T-helper 9 cell (primary cell): ENCODE data around the gene LIFR.
"Not testable (repeated sequence)": the region's sequence is repeated elsewhere in the genome, so short reads cannot be mapped to it uniquely, and the experiment has no call there.

ENCODE experiments used
- DNase-seq: peaks from one replicate; pipeline ENCODE4 v3.0.0-alpha.2; 2020

Gene LIFR

DNA sequence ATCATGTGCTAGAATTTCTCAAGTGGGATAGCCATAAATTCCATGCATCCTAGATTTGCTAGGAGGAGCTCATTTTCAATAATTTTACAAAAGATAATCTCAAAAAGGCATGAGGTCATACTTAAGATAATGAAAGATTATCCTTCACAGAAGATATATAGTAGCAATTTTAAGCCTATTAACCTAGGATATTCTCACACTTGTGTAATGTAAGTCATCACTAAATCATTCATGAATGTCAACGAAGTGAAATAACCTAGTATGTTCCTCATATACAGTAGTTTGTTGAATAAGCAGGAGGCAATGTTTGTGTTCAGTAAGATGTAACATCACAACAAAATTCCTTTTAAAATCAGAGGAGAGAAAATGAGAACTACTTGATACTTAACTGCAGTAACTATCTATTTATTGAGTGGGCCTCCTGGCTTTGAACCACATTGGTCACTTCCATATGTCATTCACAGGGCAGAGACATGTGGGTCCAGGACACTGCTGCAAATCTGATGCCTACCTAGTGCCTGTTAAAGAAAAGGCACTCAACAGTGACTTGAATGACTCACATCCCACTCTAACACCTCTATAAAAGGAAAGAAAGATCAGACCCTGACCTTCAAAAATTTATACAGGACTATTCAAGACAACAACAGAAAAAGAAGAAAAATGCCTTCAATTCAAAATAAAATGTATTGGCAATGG, 8.2 kb downstream of the LIFR start:
- DNase-seq, result no peak

DNA sequence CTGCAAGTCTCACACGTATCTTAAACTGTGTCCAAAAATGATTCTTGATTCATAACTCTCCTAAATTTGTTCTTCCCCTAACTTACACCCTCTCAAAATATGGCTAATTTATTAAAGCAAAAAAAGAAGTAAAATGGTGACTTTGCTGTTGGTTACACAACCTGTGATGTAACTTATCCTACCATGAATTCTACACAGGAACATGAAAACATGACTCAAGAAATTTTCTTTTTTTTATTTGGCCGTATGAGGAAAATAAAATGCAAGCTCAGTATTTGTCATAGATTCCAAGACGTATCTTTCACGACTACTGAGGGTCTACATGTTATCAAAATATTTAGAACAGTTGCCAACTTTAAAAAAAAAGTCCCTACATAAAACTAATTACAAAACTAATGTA, 9.2 kb downstream of the LIFR start:
- DNase-seq, result no peak

DNA sequence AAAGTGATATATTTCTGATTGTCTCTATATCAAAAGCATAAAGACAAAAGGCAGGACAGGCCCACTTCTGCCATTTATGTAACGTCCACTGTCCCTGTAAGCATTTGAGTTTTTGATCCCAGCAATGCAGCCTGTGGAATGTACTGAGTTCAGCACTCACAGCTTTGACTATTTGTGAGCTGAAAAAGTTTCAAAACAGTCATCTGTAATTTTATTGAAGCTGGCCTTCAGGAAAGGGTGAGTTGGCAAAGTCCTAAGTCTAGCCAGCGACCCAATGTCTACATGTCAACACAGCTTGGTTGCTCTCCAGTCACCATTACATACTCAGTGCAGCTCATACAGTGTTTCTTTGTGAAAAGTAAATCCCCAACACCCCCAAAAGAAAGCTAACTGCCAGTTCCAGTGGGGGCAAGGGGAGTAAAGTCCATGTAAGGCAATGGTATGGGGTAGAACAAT, 9.7 kb downstream of the LIFR start:
- DNase-seq, result no peak

DNA sequence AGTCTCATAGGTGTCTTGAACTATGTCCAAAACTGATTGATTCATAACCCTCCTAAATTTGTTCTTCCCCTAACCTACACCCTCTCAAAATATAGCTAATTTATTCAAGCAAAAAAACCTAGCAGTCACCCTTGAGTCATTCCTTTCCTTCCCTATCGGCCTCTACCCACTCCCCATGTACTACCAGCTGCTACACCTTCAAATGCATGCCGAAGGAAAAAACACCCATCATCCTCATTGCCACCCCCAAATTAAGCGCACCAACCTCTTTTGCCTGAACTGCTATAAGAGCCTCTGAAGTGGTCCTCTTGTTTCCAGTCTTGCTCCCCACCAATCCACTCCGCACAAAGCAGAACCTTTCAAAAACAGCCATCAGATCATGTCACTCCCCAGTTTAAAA, 12.6 kb downstream of the LIFR start:
- DNase-seq, result no peak

DNA sequence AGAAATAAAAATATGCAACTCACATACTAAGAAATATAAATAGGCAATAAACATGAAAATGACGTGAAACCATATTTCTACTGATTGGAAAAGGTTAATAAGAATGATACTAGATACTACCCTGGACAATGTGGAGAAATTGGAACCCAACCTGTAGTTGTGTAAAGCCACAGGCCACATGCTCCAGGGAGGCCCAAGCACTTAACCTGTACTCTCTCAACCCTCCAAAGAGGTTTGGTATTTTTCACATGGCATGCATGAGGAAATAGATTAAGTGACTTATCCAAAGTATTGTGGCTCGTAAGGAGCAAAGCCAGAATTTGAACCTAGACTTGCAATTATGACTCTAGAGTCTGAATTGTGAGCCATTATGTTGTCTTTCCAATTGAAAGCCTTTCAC, 13.4 kb downstream of the LIFR start:
- DNase-seq, result no peak

DNA sequence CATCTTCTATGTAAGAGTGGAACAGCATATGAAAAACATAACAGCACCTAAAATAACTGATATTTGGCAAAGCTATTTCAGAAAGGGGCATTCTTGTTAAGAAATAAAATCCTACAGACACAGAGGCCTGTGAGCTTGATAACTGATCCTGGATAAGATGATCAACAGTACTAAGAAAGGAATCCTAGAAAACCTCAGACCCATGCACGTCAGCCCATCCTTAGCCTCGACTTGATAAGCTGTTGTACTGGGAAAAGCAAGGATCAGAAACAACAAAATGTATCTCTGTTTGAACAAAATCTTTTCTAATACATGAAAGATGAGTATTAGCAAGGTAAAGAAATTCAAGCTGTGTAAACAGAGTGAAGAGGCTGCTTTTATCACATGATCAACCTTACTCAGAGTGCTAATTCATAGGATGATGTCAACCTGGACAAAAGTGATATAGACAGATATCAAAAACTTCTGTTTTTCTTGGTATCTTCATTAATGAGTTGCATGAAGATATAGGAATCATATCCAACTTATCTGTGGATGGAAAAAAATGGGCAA, 15.2 kb downstream of the LIFR start:
- no peak for DNase-seq

DNA sequence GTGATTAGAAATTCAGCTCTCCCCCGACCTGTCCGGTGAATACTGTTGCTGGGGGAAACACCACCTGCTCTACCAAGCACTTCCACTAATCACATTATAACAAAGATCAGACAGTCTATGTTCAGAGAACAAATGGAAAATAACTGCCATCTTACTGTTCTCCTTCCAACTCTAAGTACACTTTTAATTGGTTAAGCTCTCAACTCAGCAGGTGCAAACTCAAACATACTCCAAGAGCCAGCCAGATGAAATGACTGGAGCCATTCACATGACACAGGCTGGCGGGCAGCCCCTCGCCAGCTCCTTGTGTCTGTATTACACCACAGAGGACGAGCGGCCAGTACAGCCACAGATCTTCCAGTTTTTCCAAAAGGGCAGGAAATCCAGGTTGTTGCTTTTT, 16.1 kb downstream of the LIFR start:
- no peak for DNase-seq

DNA sequence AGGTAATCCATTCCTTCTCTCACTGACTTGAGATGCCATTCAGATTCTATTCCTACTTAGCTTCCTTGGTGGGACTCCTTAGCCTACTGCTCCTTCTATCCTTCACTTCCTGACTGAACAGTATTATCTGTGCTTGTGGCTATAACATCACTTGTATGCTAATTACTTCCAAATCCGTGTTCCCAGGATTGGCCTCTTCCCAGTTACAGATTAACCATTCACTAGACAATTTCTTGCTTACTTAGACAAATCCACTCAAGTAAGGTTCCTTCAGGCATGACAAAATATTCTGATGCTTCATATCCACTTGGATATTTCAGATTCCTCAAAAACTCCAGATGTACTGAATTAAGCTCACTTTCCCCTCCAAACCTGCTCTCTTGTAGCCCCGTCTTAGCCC, 18.3 kb downstream of the LIFR start:
- DNase-seq, result no peak

DNA sequence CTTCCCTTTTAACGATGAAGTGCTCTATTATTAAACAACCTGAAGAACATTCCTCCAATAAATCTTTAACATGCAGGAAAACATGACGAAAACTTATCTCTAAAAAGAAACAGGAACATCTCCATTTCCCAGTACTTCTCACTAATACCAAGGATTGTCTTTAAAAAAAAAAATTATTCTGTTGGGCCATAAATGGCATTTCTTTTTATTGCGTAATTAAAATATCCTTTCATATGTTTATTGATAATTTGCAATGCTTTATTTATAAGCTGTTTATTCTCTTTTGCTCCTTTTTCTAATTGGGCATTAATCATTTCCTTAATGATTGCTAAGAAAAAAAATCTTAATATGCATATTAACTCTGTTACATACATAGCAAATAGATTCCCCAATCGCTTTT, 18.9 kb downstream of the LIFR start:
- DNase-seq, result no peak

DNA sequence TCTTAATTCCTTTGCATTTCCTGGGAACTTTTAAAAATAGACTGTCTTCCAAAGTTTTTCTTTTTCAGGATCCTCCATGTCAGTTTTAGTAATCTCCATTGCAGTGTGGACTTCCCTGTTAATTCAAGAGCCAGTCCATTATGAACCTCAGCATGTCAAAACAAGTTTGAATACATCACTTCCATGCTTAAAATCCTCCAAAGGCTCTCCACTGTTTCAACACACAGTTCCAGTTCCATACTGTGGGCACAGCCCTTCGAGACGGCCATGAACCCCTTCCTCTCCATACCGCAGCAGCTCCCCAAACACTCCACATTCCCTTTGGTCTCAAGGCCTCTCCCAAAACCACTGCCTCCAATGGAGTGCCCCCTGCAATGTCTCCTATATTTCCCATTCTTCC, 19.5 kb downstream of the LIFR start:
- DNase-seq, result no peak

DNA sequence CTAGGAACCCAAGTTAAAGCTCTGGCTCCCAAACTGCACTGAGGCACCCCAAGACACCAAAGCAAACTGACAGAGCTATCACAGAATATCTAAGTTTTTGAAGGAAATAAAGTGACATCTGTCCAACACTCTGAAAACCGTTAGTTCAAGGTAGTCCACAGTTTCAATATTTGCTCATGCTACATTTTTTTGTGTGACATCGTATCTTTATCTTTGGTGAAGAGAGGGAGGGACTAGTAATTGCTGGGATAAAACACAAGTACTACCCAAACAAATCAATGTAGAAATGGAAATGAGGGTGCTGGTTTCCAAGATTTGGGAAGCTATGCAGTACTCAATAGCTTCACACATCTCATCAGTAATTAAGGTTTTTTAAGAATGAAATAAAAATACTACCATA, 20.6 kb downstream of the LIFR start:
- no peak for DNase-seq

DNA sequence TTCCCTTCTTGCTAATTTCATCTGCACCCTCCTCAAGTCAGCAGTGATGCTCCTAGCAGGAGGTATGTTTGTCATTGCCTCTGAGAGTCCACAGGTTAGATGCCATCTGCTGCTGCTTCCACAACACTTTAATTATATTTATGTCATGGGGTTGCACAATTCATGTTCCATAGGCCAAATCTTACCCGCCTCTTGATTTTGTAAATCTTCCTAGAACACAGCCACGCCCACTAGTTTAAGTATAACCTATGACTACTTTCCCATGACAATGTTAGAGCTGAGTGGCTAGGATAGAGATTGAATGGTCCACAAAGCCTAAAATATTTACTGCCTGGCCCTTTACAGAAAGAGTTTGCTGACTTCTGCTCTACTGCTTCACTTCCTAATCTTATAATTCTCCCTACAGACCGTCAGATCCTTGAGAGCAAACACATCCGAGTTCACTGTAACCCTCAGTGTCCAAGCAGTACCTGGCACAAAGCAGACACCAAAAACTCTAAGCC, 21.1 kb downstream of the LIFR start:
- DNase-seq, result no peak

DNA sequence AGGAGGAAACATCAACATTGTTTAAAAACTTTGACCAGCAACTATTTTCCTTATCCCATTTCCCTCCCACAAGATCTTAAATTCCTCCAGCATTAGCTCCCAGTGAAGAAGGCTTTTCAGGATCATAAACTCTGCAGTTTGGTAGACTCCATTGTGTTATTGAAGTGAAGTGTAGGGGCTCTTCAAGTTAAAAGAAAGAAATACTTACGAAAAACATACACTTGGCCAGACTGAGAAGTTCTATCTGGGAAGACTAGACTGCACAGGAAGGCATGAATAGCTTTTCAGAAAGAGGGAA, 22.3 kb downstream of the LIFR start:
- DNase-seq, result no peak

DNA sequence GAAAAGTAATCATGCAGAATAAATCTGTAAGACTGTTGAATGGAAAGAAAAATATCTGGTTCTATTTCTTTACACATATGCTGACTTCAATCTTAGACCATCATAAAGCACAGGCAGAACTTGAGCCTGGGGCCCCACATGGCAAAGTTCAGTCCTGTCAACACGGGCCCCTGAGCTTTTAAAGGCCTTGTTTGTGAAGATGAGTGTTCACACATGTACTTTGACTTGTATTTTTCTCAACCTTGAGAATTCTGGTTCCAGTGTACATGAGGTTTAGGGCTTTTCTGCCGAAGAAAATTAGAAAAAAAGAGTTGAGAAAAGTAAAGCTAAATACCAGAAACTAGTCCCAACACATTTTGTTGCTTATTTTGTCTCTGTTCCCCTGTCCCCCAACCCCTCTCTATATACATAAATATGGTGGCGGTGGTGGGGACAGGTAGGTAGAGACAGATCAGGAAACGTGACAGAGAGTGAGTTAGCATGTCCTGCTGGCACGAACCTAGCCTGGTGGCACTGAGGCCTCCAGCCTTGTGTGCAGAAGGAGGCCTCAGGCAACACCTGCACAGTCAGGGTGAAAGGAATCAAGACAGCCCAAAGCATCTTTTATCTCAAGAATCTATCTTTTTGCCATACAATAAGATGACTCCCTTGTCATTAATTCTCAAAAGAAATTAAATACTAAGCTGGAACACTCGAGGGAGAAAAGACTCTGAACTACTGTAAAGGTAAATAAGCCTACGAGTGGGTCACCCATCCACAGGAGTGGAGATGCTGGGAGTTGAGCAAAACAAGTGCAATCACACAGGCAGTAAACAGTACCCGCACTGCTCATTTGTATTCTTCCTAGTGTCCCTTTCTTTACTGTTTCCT, 22.9 kb downstream of the LIFR start:
- DNase-seq, result no peak

DNA sequence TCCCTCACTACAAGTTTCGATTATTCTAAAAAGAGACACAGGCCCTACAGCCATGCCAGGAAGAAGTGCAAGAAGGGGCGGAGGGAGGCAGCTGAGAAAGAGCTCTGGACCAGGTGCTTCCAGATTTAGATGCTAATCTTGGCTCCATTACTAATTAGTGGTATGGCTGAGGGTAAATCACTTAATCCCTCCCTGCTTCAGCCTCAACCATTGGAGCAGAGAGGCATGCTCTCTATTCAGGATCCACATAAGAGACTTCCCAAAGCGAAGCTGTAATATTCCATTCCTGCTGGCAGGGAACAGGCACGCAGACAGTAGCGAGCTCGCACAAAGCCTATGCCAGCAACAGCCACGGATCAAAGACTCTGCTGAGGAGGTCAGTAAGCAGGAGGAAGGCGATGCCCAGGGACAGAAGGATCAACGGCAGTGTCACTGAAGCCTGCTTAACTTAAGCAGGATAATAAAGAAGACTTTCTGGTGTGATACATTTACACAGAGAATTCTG, 24.2 kb downstream of the LIFR start:
- DNase-seq, result no peak

DNA sequence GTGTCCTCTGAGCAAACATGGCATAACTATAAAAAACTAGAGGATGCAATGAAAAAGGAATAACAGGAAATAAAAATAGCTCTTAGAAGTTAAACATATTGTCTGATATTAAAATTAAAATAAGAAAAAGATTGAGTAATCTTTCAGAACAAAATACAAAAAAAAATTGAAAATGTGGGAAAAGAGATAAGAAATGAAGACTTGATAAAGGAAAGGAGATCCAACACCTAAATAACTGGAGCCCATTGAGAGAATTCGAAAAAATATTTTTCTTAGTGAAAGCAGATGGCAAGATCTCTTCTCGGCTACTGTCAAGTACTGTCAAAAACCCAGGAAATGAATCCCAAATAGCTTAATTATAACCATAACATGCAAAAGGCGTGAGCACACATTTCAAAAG, 24.9 kb downstream of the LIFR start:
- DNase-seq, result no peak

DNA sequence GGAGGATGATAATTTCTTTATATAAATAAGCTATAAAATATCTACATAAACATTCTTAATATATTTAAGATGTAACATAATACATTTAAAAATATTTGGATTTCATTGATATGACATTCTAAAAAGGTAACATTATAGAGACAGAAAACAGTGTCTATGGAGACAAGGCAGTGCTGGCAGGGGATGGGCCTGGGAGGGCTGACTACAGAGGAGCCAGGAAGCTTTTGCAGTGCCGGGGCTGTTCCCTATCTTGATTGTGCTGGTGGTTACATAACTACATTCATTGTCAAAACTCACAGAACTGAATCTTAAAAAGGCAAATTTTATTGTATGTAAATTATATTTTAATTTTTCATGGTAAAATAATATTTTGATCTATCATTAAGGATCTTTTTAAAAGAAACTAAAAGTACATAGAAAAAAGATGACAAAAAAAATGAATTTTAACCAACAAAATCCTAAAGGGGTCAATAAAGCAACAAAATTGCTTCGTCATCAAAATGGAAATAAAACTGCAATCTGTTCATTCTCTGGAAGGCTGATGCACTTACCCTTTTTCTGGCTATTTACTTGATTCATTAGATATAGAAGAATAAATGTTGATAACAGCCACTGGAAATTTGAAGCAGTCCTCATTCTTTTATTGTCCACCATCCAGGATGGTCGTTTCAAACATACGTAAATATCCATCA, 26.3 kb downstream of the LIFR start:
- no peak for DNase-seq

DNA sequence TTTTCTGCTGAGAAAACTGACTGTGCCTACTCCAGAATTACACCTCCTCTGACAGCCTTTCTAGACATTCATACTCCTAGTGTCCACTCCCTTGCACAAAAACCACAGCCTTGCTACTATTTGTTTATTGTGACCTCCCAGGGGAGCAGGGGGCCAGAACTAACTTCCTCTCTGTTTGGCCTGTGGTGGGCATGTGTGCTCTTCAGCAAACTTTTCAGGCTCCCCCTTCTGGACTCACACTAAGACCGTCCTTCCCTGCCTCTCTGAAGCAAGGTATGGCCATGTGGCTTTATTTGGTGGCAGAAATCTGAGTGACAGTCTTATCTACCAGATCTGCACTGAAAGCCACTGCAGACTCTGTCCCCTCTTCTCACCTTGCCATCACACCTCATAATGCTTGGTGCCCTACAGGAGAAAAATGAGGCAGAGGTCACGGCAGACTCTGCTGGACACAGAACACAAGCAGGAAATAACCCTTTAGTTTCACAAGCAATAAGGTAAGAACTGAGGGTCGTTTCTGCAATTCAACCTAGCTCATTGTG, 28.2 kb downstream of the LIFR start:
- no peak for DNase-seq

DNA sequence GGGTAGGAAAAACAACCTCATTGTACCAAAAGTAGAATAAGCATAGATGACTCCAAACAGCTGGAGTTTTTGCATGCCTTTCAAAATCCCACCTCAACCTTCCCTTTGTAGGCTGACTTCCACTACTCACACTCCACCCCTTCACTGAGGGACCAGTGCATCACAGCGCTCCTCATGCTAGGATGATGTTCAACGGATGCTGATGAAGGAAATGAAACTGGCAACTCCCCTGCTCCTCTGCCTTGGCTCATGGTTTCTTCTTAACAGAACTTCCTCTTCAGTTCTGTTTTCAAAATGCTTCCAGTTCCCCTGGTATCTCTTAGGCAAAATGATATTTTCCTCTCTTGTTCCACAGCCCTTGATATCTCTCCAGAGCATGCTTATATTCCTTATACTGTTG, 29.0 kb downstream of the LIFR start:
- DNase-seq, result no peak

DNA sequence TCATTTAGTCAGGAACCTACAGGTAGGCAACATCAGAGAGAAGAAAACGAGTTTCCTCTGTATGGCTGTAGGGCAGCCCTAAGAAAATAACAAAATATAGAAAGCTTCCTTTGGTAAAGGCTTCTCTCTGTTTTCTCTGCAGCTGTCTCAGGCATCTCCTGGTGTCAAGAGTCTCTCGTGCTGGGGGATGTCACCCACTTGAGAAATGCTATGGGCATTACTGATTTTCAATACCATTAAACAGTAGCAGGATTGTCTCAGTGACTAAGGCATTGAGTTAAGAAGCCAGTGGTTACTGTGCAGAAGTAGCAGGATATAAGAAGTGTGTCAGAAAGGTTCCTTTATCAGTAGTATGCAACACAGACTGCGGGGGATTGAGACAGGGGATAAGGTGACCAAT, 32.4 kb downstream of the LIFR start:
- no peak for DNase-seq

DNA sequence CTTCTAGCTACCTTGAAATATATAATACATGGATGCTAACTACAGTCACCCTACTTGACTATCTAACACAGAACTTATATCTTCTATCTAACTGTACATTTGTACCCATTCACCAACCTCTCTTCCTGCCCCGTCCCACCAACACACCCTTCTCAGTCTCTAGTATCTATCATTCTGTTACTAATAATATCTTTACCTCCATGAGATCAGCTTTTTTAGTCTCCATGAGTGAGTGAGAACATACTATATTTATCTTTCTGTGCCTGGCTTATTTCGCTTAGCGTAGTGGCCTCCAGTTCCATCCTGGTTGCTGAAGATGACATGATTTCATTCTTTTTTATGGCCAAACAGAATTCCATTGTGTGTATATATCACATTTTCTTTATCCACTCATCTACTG, 37.0 kb downstream of the LIFR start:
- DNase-seq, result no peak

DNA sequence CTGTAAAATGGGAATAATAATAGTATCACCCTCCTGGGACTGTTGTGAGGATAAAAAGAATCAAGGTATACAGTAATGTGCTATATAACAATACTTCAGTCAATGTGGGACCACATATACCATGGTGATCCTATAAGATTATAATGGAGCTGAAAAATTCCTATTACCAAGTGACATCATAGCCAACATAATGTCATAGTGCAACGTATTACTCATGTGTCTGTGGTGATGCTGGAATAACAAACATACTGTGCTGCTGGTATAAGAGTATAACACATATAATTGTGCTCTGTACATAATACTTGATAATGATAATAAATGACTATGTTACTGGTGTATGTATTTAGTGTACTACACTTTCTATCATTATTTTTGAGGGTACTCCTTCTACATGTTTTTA, 38.1 kb downstream of the LIFR start:
- no peak for DNase-seq

DNA sequence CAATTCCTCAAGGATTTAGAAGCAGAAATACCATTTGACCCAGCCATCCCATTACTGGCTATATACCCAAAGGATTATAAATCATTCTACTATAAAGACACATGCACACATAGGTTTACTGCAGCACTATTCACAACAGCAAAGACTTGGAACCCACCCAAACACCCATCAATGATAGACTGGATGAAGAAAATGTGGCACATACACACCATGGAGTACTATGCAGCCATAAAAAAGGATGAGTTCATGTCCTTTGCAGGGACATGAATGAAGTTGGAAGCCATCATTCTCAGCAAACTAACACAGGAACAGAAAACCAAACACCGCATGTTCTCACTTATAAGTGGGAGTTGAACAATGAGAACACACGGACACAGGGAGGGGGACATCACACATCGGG, 39.8 kb downstream of the LIFR start:
- not testable (repeated sequence) for DNase-seq
